GM19452 (cell line): Measurements from ENCODE around the gene TNFSF10.
"Not testable (repeated sequence)": the region's sequence is repeated elsewhere in the genome, so short reads cannot be mapped to it uniquely, and the experiment has no call there.

Experiments used
- ATAC-seq: cut with Tn5 transposase; IDR thresholded peaks from one replicate; pipeline ENCODE4 v1.9.1; 2021; ENCODE audit not compliant: unreplicated experiment

TNFSF10 gene

DNA sequence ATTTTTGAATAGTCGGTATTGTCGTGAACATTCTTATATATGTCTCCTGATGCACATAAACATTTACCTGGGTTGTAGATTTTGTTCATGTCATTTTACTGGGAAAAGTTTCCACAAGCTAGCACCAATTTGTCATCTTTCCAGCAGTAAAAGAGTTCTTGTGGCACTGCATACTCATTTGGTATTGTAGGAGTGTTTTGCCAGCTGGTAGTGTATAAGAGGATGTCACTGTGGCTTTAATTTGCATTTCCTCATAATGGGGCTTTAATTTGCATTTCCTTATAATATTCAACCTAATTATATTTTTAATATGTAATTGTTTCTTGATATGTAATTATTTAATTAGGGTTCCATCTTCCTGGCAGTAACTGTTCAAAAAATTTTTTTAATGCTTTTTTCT lies 21.2 kb upstream of the TNFSF10 start:
- ATAC-seq: no peak

DNA sequence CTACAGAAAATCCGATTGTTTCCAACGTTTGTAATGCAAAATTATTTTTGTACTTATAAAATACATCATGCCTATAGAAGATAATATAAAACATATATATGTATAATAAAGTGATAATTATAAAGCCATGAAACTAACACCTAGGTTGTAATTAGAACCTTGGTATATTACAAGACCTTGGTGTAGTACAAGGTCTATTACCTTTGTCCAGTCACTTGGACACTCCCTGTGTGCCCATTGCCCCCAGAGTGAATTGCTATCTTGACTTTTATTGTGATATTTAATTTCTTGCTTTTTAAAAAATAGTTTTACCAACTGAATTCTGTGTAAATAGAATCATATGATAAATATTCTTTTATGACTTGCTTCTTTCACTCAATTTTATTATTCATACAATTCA lies 20.7 kb upstream of the TNFSF10 start:
- no peak for ATAC-seq

DNA sequence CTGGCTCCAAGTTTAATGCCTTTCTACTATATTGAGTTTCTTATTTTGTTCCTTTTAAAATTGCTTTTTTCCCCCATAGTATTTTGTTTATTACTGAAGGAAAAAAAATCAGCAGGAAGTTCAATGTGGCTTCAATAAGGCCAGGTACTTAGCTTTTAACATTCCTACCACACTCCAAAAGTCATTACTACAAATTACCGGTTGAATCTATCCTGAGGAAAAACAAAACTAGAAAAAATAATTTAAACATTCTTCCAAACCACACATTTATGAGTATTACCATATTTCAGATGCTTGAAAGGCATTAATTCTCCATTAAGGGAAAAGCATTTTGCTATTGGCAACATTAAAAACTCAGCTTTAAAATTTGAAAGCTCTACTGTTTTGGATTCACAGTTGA lies 20.2 kb upstream of the TNFSF10 start:
- ATAC-seq: no peak

DNA sequence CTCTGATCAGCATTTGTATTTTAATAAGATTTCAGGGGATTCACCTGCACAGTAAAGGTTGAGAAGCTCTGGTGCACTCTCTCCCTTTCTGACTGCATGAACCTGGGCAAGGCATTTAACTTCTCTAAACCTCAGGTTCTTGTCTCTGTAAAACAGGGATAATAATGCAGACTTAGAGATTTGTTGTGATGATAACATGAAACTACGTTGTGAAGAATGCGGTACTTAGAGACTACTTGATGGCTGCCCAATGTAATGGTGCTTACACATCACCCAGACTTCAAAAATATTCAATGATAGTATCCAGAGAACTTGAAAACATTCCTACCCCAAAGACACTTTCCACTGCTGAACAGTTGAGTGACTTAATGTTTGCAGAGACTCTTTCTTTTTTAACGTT lies 19.8 kb upstream of the TNFSF10 start:
- ATAC-seq: no peak

DNA sequence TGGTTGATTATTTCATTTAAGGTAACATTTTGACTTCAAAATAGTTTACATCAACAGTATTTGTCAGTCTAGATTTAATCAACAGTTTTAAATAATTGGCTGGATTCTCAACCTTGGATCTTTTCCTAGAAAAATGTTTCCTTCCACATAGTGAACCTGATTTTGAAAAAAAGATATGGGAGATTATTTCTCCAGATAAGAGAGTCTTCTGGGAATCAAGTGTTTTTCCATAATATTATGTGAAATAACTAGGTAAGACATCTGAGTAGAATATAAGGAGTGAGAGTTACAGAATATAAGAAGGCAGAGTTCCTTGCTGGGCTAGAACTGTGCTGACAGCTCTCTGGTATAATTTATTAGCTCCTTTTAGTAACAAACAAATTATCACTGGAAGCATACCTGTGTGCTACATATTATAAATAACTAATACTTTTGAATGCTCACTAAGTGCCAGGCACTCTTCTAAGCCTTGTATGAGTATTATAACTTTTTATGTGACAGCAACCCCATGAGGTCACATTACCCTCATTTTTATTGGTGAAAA lies 18.8 kb upstream of the TNFSF10 start:
- ATAC-seq: no peak

DNA sequence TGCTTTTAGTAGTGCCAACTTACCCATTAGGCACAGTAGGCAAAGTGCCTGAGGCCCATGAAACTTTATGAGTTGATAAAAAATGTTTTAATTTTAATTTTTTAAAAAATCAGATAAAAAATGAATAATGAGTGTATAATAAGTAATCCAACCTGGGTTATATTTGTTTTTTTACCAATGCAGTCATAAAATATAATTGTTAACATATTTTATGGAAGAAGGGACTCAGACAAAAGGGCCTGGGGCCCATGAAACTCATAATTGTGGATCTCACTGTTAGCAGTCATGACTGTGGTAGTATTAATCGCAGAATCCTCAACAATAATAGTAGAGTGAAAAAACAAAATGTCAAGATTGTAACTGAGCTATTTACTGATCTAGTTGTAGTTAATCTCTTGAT lies 16.8 kb upstream of the TNFSF10 start:
- ATAC-seq: no peak

DNA sequence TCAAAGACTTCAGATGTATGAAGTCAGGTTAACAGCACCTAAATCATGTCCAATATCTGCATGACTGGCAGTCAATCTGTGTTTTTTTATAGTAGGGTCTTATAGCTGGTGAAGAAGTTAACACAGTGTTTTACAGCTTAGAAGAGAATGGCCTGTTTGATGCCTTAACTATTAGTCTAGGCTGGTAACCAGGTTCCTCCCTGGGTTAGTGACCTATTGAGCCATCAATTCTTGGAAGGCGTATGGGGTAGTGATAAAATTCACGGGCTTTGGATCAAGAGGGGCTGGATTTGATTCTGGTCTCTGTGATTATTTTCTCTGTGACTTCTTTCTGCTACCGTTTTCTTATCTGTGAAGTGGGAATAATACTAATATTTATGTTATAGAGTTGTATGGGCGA lies 16.0 kb upstream of the TNFSF10 start:
- ATAC-seq: no peak

DNA sequence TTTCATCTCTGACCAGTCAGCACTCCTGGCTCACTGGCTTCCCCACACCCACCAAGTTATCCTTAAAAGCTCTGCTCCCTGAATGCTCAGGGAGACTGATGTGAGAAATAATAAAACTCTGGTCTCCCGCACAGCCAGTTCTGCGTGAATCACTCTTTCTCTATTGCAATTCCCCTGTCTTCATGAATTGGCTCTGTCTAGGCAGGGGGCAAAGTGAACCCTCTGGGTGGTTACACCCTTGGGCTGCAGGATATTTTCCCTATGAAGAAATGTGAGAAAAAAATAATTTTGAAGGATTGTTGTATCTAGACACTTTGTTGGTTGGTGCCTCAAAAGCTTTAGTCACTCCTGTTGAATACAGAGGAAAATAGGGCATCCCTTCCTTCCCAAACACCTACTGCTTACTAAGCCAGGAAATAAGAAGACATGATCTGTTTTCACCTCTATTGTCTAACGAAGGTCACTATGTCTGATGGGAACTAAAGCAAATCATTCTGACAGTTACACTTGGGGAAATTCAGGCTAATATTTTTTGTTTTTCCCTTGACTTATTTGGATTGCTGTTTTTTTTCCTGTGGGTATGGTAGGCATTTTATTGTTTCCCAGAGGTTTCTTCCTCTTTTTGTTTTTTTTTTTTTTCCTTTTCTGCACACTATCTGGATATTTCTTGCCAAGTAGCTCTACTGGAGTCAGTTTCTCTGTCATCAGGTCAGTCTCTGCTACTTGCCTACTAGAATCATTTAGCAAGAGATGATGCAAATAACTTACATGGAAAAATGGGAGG lies 15.3 kb upstream of the TNFSF10 start:
- ATAC-seq: no peak

DNA sequence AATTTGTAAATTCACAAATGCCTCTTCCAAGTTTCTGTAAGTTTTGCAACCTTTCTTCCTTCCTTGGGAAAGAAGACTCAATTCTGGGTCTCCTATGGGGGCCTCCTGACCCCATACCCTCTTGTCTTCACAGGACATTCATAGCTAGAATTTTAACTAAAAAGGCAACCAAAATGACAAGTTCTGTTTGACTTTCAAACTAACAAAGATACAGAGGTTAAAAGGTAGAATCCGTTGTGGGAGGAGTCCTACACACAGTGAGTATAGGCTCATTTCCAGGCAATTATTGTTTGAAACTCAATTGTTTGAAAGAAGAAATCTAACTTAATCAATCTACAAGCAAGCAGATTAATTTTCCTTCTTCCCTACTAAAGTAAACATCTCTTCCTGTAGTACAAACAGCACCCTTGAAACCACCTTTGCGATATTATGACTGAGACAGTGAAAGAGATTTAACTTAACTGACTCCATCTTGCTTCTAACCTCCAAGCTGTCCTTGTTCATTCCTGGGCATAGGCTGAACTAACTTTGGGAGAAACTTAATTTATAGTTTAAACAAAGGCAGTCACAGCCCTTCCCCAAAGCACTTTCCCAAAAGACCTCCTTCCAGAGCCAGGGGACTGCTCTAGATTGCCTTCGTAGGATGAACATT lies 14.4 kb upstream of the TNFSF10 start:
- no peak for ATAC-seq

DNA sequence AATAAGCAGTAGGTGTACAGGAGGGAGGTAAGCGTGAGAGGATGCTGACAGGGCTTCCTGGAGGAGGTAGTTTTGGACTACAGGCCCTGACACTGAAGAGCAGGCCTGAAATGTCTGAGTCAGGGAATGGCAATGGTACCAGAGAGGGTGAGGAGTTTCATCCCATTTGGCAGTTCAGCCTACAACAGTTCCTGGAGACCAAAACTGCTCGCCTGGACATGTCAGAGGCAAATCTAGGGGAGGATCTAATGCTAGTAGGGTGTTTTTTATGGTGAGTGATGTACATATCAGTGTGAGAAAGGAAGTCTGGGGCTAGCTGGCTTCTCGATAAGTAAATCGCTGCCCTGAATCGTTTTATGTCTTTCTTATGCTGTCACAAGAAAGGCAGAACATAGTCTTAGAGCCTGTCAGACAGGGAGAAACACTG lies 13.8 kb upstream of the TNFSF10 start:
- ATAC-seq: no peak

DNA sequence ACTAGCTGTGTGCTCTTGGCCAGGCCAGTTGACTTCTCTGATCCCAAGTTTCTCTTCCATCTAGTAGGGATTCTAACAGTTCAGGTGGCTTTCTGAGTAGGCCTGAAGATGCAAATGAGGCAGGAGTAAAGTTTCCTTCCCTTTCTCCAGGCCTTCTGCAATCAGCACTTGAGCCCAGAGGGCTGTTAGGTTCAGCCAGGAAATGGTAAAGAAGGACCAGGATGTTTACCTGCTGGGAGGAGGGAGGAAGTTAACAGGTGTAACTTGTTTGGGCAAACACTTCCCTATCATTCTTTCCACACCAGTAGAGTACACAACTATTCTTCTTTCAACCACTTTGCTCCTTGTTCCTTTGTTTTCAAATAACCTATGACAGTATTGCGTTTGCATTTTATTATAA lies 13.3 kb upstream of the TNFSF10 start:
- ATAC-seq: no peak

DNA sequence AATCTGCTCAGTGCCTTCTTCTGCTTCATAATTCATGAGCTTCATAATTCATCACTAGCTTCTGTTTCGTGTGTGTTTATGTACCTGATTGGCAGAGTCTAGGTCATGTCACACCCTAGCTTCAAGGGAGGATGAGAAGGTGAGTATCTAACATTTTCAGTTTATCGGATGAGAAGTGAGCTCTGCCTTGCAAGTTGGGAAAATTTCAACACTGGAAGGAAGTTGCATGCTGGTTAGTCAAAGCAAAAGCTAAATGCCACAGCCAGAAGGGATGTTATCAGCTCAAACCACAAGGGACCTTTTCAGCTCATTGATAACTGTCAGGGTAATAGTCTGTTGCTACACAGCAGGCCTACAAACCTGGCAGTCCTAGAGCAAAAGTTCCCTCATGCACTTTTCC lies 7.3 kb upstream of the TNFSF10 start:
- no peak for ATAC-seq

DNA sequence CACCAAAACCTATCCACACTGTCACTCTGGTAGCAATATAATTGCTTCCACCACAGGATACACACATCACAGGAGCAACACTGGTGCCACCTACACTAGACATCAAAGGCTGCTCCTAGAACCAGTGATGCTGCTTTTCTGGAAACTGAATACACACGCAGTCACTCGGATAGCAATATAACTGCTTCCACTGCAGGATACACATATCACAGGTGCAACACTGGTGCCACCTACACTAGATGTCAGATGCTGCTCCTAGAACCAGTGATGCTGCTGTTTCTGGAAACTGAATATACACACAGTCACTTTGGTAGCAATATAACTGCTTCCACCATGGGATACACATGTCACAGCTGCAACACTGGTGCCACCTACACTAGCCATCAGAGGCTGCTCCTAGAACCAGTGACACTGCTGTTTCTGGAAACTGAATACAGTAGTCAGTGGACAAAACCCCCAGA lies 6.9 kb upstream of the TNFSF10 start:
- no peak for ATAC-seq

DNA sequence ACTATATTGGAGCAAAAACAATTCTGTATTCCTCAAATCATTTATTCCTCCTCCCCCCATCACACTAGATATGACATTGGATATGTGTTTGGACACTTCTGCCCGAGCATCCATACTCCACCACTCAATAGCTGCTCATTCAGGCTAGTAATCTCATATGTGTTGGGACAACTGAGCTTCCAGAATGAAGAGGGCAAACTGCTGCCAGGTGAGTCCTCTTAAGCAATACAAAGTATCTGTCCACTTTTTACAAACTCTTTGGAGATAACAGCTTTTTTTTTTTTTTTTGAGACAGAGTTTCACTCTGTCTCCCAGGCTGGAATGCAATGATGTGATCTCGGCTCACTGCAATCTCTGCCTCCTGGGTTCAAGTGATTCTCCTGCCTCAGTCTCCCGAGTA lies 5.4 kb upstream of the TNFSF10 start:
- no peak for ATAC-seq

DNA sequence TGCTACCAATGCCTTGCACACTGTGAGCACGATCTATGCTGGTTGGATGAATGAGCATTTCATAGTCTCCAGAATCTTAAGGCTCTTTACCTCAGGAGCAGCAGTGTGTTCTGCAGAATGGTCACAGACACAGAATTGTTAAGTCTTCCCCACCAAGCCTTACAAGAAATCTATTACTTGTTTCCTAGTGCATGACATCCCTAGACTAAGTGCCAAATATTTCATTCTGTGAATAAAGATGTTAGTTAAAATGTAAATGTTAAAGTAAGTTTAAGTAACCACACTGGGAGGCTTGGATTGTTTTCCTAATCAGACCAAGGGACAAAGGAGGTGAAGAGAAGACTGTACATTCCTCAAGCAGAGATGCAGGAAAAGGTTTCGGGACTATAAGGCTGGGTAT lies 4.1 kb upstream of the TNFSF10 start:
- ATAC-seq: no peak

DNA sequence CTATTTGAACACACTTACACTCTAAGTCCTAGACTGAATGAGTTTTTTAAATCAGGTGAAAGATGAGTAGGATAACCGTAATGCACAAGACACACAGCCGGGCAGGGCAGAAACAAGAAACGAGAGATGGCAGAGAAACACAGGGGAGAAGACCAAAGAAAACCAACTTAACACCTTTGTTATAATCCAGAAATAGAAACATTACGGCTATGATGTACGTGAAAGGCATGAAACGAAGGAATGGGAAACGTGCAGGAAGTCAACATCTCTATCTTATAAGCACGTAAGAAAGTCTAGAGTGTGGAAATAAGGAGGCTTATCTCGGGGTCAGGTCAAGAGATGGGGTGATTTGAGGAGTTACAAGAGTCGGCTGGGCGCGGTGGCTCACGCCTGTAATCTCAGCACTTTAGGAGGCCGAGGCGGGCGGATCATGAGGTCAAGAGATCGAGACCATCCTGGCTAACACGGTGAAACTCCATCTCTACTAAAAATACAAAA lies 1.9 kb upstream of the TNFSF10 start:
- no peak for ATAC-seq

DNA sequence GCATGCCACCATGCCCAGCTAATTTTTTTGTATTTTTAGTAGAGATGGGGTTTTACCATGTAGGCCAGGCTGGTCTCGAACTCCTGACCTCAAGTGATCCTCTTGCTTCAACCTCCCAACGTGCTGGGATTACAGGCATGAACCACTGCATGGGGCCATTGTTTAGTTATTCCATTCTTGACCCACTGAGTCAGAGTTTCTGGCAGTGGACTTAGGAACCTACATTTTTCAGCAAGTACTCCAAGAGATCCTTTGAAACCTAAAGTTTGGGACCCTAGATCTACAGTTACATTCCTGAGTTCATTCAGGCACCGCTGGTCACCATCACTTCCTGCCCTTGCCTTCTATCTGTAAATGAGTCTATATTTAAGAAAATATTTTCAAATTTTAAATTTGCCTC lies 1.4 kb upstream of the TNFSF10 start:
- ATAC-seq: no peak

DNA sequence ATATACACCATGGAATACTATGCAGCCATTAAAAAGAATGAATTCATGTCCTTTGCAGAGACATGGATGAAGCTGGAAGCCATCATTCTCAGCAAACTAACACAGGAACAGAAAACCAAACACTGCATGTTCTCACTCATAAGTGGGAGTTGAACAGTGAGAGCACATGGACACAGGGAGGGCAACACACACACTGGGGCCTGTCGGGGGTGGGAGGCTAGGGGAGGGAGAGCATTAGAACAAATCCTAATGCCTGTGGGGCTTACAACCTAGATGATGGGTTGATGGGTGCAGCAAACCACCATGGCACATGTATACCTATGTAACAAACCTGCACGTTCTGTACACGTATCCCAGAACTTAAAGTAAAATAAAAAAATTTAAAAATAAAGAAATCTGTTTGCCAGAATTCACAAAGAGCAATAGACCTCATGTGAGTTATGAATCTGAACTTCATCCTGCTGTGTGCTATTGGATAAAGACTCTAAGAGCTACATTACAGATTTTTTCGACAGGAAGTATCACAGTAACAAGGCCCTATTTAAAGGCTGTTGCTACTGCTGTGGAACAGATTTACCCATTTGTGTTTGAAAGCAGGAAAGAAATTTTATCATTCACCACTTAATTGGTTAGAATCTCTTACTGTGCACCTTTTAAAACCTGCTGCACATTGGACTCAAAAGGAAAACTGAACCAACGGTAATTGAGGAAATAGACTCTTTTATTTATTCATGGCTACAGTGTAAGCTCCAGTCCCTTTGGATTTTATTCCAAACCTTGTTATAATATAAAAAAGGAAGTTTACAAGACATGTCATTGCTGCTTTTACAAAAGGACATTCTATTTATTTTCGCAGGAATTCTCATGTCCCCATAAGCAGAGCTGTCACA lies 1.1 kb downstream of the TNFSF10 start:
- not testable (repeated sequence) for ATAC-seq

DNA sequence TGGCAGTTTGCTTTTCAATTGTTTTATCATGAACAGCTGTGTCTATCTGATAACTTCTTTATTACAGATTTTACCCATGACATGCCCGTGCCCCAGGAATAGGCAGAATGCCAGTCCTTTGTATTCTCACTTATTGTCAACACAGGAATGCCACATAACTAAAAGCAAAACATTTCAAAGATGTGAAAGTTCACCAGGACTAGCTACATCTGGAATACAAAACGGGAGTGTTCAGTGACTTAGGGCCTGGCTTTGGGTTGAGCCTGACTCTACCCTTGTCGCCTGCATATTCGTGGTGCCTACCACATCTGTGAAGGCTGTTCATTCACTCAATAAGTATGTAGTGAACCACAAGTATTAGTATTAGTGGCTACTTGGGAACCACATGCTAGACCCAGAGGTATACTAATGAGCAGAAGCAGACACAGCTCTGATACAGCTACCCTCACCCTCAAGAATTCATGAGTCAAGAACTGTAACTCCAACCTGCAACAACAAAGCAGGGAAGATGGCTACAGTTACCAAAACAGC lies 2.9 kb downstream of the TNFSF10 start:
- peak; percentile 50 for ATAC-seq

DNA sequence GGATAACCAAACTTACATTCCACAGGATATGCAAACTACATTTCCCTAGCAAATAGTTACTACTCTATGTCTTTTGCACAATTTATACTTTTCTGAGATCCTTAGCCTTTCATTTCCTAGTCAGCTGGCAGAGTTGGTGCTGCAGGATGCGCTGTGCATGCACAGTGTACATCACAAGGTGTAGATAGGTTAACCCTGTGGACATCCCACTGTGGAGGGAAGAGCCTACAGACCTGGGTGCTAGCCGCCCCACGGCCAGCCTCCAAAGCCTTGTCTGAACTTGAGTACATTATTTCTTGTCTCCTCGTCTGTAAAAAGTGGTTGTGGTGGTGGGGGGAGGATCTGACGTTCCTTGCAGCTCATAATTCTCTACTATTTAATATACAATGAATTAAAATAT lies 3.5 kb downstream of the TNFSF10 start:
- no peak for ATAC-seq
